ENCODE data around the gene TNFAIP6.

DNA sequence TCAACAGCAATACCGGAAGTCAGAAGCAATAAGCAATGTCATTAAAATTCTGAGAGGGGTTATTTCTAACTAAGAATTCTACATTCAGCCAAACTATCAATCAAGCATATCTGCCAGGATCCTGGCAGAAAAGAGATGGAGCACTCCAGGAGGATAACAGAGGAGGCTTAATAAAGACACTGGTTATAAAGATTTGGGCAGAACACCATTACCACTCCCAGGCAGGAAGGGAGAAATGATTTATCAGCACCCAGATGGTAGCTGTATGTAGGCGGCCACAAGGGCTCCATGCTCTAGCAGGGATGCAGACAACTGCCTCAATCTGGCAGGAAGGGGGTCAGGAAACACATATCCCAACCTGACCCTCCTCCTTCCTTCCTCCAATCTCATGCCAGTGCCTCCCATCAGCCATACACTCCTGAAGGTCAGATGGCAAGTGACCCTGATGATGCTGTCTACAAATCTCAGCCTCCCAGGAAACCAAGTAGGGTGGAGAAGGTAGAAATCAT lies 20.5 kb upstream of the TNFAIP6 start:
- no peak for TF ChIP-seq EZH2 (optimal IDR thresholded peaks at IDR 0.05; ENCODE audit: low read depth, low read length)
- TF ChIP-seq, protein P1, sequence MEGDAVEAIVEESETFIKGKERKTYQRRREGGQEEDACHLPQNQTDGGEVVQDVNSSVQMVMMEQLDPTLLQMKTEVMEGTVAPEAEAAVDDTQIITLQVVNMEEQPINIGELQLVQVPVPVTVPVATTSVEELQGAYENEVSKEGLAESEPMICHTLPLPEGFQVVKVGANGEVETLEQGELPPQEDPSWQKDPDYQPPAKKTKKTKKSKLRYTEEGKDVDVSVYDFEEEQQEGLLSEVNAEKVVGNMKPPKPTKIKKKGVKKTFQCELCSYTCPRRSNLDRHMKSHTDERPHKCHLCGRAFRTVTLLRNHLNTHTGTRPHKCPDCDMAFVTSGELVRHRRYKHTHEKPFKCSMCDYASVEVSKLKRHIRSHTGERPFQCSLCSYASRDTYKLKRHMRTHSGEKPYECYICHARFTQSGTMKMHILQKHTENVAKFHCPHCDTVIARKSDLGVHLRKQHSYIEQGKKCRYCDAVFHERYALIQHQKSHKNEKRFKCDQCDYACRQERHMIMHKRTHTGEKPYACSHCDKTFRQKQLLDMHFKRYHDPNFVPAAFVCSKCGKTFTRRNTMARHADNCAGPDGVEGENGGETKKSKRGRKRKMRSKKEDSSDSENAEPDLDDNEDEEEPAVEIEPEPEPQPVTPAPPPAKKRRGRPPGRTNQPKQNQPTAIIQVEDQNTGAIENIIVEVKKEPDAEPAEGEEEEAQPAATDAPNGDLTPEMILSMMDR (IDR thresholded peaks at IDR 0.05; ENCODE audit: low read length) = no peak

All from MM.1S (cell line).